GM19025 (cell line): ENCODE measurements around the gene ZP3.
A peak's percentile ranks its signal among the peaks of the same experiment; 100 is the strongest.
"Not testable (repeated sequence)": the region's sequence is repeated elsewhere in the genome, so short reads cannot be mapped to it uniquely, and the experiment has no call there.

Experiments used
- ATAC-seq: cut with Tn5 transposase; IDR thresholded peaks from one replicate; pipeline ENCODE4 v1.9.1; 2021; ENCODE audit warnings: mild to moderate bottlenecking, low read depth, moderate library complexity; ENCODE audit not compliant: unreplicated experiment

Gene ZP3

DNA sequence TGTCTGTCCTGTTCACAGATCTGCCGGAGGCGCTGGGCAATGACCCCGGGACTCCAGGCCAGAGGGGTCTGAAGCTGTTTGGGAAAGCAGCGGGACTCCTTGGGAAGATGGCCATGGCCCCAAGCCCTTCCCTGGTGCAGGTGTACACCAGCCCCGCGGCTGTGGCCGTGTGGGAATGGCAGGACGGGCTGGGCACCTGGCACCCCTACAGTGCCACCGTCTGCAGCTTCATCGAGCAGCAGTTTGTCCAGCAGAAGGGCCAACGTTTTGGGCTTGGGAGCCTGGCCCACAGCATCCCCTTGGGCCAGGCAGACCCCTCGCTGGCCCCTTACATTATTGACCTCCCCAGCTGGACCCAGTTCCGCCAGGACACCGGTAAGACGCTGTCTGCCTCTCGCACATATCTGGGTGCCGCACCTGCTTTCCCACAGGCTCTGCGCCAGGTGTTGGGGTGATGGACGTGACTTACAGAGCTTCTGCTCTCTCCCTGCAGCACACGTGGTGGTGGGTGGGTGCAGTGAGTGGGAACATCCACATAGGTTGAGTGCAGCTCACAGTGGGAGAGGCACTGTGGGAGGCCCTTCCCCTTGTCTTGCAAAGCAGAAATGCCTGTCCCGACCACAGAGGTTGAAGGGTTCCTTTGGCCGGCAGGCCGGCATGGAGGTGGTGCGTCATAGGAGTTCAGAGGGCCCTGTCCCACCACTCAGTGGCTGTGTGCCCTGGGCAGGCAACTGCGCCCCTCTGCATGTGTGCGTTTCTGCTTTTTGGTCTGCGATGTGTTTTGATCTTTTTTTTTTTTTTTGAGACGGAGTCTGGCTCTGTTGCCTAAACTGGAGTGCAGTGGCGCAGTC lies 55.9 kb downstream of the ZP3 start:
- not testable (repeated sequence) for ATAC-seq

DNA sequence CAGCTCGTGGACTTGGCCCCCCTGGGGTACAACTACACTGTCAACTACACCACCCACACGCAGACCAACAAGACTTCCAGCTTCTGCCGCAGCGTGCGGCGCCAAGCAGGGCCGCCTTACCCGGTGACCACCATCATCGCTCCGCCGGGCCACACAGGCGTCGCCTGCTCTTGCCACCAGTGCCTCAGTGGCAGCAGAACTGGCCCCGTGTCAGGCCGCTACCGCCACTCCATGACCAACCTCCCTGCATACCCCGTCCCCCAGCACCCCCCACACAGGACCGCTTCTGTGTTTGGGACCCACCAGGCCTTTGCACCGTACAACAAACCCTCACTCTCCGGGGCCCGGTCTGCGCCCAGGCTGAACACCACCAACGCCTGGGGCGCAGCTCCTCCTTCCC lies 57.9 kb downstream of the ZP3 start:
- not testable (repeated sequence) for ATAC-seq

DNA sequence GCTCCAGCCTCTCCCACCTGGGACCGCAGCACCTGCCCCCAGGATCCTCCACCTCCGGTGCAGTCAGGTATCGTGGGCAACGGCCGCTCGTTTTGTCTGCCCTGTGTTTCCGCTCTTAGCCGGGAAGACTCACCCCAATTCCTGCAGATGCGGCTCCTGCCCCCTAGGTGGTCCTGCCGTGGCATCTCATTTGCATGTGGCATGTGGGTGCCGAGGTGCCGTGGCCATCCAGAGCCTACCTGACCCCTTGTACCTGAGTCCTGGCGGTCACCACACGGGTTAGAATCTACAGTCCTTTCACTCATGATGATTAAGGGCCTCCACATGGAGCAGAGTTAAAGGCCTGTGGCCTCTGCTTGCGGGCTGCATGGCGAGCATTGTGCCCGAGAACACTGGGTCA lies 58.3 kb downstream of the ZP3 start:
- ATAC-seq: not testable (repeated sequence)

DNA sequence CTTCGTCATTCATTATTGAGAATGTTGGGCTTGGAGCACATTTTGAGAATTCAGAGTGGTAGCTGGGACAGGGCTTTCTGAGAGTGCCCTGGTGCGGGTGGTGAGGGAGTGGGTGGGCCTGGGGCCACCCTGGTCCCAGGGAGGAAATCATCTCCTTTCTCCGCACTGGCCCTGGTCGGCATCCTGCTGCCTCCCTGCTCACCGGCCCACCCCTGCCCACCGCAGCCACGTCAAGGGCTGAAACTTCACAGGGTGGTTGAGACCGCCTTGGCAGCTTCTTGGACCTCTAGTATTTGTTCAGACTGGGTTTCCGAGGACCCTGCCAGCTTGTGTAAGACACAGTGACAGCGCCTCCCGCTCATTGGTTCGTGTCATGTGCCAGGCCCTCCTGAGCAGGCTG lies 59.7 kb downstream of the ZP3 start:
- not testable (repeated sequence) for ATAC-seq

DNA sequence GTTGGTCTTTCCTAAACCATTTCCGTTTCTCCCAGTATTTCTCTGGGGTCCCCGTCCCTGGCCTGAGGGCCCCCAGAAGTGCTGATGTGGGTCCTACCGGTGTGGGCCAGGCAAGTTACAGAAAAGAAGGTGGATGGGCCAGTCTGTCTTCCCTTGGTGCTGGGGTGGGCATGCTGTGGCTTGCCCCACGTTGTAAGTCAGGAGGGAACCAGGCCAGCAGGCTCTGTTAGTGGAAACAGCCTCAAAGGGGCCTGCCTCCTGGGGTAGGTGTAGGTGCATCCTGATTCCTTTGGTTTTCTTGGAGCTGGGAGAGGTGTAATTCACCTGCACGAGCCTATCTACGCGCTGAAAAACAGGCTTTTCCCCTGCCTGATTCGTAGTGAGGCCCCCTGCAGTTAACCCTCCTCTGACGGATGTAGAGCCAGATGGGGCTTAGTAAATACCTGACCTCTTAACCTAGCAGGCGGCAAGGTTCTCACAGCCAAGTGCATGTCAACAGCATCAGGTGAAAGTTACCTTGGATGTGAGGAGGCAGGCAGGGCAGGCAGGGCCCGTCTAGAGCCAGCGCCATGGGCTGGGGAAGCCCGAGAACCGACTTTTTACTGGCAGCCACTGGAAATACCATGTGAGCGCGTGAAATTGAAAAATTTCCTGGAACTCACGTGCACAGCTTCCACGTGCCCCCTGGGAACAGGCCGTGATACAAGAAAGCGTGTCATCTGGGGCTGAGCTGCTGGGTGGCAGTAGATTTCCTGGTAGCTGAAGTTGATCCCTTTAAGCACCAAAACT lies 61.3 kb downstream of the ZP3 start:
- peak; percentile 1 for ATAC-seq

DNA sequence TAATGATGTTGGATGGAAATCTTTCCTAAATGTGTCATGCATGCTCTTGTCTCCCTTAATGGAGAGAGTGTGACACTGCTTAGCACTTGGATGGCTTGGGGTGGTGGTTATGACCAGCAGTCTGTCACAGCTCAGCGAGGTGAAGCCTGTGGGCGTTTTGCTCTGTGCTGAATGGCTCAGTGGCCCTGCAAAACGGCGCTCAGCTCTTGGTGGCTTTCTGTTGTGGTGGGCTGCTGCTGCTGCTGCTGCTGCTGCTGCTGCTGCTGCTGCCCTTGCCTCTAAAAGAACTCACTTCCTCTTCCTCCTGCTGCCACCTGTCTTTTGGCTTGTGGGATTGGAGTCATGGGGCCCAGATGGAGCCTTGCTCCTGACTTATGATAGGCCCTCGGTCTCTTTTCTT lies 61.9 kb downstream of the ZP3 start:
- ATAC-seq: peak; percentile 98

DNA sequence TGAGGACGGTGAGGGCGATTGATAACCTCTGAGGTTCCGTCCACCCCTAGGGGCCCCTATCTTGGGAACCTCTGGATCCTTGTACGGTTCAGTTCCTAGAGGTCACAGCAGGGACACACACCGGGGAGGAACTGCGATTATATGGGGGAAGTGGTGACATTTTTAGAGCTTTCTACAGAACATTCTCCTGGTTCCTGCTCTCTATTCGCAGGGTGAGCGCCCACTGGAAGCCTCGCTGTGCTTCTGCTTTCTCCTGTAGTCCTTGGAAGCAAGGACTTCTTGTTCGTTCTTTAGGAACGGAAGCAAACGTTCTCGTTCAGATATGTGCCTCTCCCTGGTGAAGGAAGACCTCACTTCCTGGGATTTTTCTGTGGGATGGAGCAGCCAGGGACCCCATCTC lies 63.2 kb downstream of the ZP3 start:
- not testable (repeated sequence) for ATAC-seq
